Stimulated activated CD4-positive, alpha-beta T cell treated with anti-CD3 and anti-CD28 coated beads, TNF-alpha, amount 100 ng/mL, for 24 hours (primary cell): ENCODE measurements around the gene ATF7IP.

ENCODE experiments used
- DNase-seq, 3 experiments: peaks; one replicate each; pipeline ENCODE4 v3.0.0-alpha.2; 2020; ENCODE audit warnings: low read depth in 3 of 3

Gene ATF7IP

GRCh38 chr12:14417715-14418114 lies 52.2 kb downstream of the ATF7IP start:
- peak in 2 of 3 experiments; percentile 45 to 49 for DNase-seq

- no peak for DNase-seq
Observed at GRCh38 chr12:14418451-14418890, 53.0 kb downstream of the ATF7IP start.

- DNase-seq = no peak
Observed at GRCh38 chr12:14422516-14423230, 57.2 kb downstream of the ATF7IP start.

- DNase-seq = no peak
Observed at GRCh38 chr12:14424545-14424944, 59.1 kb downstream of the ATF7IP start.

GRCh38 chr12:14426792-14427191 lies 61.3 kb downstream of the ATF7IP start:
- no peak for DNase-seq

GRCh38 chr12:14427929-14428328 lies 62.4 kb downstream of the ATF7IP start:
- DNase-seq = no peak

GRCh38 chr12:14430394-14430986 lies 65.0 kb downstream of the ATF7IP start:
- DNase-seq = no peak

GRCh38 chr12:14431975-14432374 lies 66.5 kb downstream of the ATF7IP start:
- no peak for DNase-seq

GRCh38 chr12:14435627-14436026 lies 70.1 kb downstream of the ATF7IP start:
- DNase-seq = no peak

- no peak for DNase-seq
Observed at GRCh38 chr12:14442221-14442881, 76.9 kb downstream of the ATF7IP start.

- DNase-seq = no peak
Observed at GRCh38 chr12:14443531-14443930, 78.0 kb downstream of the ATF7IP start.

- no peak for DNase-seq
Observed at GRCh38 chr12:14450479-14450878, 85.0 kb downstream of the ATF7IP start.

- DNase-seq = no peak
Observed at GRCh38 chr12:14452336-14452735, 86.9 kb downstream of the ATF7IP start.

GRCh38 chr12:14452865-14453264 lies 87.4 kb downstream of the ATF7IP start:
- DNase-seq = no peak

- peak in 1 of 3 experiments; percentile 4 for DNase-seq
Observed at GRCh38 chr12:14454098-14454907, 88.8 kb downstream of the ATF7IP start.

GRCh38 chr12:14460212-14460841 lies 94.8 kb downstream of the ATF7IP start:
- no peak for DNase-seq

- no peak for DNase-seq
Observed at GRCh38 chr12:14471497-14471896, 106.0 kb downstream of the ATF7IP start.

- DNase-seq = no peak
Observed at GRCh38 chr12:14473707-14474287, 108.3 kb downstream of the ATF7IP start.

- no peak for DNase-seq
Observed at GRCh38 chr12:14479004-14479403, 113.5 kb downstream of the ATF7IP start.

GRCh38 chr12:14481201-14481600 lies 115.7 kb downstream of the ATF7IP start:
- DNase-seq = no peak

GRCh38 chr12:14482361-14482760 lies 116.9 kb downstream of the ATF7IP start:
- DNase-seq = no peak
